Endothelial cell of umbilical vein (primary cell): ENCODE measurements around the gene TUBGCP4.

Experiments
- CTCF ChIP-seq, 2 donors: IDR thresholded peaks; 1 replicate in 1 of 2; 2 replicates in 1 of 2; pipeline ENCODE4 v1.5.1; 2011; ENCODE audit warnings: low read length in 2 of 2, mild to moderate bottlenecking in 2 of 2, moderate library complexity in 2 of 2, control low read depth in 1 of 2, inconsistent platforms in 1 of 2, low read depth in 1 of 2; ENCODE audit not compliant: insufficient read depth in 1 of 2; ENCODE audit errors: extremely low read depth in 1 of 2
- EZH2 ChIP-seq: IDR thresholded peaks from 2 replicates; pipeline ENCODE4 v1.6.1; 2012; ENCODE audit warnings: borderline replicate concordance, low read depth, mild to moderate bottlenecking, moderate library complexity, low read length, inconsistent platforms; ENCODE audit not compliant: severe bottlenecking
- GATA2 ChIP-seq: IDR thresholded peaks from 2 replicates; pipeline ENCODE4 v1.7.0; 2011; ENCODE audit warnings: low read depth, mild to moderate bottlenecking, moderate library complexity, mixed read lengths, low read length; ENCODE audit not compliant: insufficient read length, insufficient read depth
- JUN ChIP-seq: IDR thresholded peaks from 2 replicates; pipeline ENCODE4 v1.6.1; 2011; ENCODE audit warnings: borderline replicate concordance, low read depth; ENCODE audit not compliant: insufficient read length, insufficient read depth
- MAX ChIP-seq: IDR thresholded peaks from 2 replicates; pipeline ENCODE4 v1.6.1; 2011; ENCODE audit not compliant: insufficient read depth, insufficient read length
- MYC ChIP-seq: IDR thresholded peaks from one replicate; pipeline ENCODE4 v1.6.1; 2011; ENCODE audit warnings: mild to moderate bottlenecking, low read depth, low read length
- POLR2A ChIP-seq: IDR thresholded peaks from 2 replicates; pipeline ENCODE4 v1.6.1; 2012; ENCODE audit warnings: low read depth, mild to moderate bottlenecking, control low read depth, low read length
- POLR2AphosphoS5 ChIP-seq: IDR thresholded peaks from 2 replicates; pipeline ENCODE4 v1.6.1; 2012; ENCODE audit warnings: low read depth, mild to moderate bottlenecking, control low read depth, low read length, moderate library complexity; ENCODE audit not compliant: insufficient read depth

GRCh38 chr15:43410572-43411214 is 39.8 kb downstream of the TUBGCP4 start:
- TF ChIP-seq CTCF (IDR thresholded peaks at IDR 0.05; ENCODE audit: extremely low read depth in 1 of 2, insufficient read depth in 1 of 2, low read depth in 1 of 2, low read length in 2 of 2) (no peak), EZH2 (no peak), POLR2AphosphoS5 (no peak), GATA2 (no peak), POLR2A (no peak), MYC (no peak), MAX (no peak), JUN (no peak)
